GM19238 (cell line): ENCODE data around the gene HPS6.

ENCODE experiments used
- DNase-seq: peaks from one replicate; pipeline ENCODE4 v3.0.0; 2011; ENCODE audit warnings: low spot score; ENCODE audit not compliant: insufficient read length

The HPS6 gene

DNA sequence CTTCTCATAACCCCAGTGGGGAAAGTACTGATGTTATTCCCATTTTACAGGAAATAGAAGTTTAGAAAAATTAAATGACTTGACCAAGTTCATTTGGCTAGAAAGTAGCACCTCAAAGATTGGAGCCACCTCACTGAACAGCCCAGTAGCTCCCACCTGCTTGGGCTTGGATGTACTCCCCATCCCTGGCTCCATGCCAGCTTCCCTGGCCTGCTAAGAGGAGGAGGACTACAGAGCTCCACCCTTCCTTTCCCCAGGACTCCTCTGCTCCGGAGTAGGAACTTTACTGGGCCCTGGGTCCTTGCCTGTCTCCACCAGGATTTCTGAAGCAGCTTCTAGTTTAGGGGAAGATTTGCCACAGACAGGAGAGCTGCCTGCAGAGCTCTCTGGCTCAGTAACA is 3.1 kb downstream of the HPS6 start:
- no peak for DNase-seq

DNA sequence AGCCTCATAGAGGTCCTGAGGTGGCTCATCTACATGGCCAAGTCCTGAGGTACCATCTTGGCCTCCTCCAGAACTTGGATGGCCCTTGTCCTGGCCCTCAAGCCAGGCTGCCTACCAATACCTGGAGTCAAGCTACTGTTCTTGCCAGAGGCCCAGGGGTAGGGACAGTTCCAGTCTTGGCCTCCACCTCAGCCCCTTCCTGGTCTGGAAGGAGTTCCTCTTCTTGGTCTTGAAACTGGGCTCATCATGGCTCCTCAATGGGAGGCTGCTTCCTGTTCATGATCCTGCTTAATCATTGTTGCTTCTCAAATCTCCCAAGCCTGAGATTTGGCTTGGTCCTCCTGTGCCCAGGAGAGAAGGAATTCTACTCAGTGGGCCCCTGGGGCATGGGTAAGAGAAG is 3.9 kb downstream of the HPS6 start:
- no peak for DNase-seq

DNA sequence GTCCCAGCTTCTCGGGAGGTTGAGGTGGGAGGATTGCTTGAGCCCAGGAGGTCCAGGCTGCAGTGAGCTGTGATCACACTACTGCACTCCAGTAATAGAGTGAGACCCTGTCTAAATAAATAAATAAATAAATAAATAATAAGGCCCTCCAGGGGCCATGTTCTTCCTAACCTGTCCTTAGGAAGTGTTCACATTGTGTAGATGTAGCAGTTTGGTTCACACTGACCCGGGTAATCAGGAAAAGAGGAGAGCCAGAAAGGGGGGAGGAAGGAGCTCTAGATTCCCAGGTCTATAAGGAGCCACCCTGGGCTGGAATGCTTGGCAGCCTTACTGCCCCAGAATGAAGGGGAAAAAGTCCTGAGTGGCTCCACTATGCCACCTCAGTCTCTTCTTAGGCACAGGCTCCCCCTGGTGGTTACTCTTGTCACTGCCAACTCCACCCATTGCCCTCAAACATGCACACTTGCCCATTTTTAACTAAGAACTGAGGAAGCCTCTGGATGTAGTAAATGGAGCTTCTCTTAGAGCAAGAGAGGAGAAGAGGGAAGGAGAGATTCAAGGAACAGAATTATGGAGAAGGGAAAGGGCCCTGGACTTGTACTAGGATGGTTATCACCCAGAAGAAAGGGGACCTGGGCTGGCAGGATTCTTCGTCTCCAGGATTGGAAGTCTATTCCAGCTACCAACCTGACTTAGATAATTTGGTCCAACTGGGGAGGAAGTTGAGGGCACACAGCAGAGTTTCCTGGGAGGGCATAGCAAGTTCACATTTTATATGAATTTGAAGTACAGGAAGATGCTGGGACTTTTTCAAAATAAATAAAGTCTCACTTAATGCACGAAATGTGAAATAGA is 7.8 kb downstream of the HPS6 start:
- peak; percentile 70 for DNase-seq

DNA sequence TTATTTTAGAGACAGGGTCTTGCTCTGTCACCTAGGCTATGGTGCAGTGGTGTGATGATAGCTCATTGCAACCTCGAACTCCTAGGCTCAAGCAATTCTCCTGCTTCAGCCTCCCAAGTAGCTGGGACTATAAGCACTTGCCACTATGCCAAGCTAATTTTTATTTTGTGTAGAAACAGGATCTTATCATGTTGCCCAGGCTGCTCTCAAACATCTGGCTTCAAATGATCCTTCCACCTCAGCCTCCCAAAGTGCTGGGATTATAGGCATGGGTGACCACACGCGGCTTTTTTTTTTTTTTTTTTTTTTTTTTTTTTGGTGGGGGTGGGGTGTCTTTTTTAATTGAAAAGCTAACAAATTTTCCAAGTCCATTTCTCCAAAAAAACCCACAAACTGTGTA is 18.4 kb downstream of the HPS6 start:
- DNase-seq: no peak

DNA sequence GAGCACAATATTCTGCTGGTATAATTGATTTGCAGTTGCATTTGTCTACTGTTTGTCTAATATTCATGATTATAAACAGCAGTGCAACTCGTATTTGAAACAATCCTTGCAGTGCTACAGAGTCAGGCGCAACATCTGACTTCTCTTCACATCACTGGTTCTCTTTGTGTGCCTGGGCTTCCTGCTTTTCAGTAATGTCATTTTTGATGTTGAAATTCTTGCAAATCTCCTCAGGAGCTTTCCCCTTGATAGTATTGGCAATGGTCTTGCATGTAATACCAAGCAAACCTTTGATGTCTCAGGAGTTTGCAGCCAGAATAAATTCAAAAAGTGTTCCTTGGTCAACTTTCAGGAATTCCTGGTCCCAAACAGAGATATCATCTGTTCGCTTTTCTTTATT is 20.2 kb downstream of the HPS6 start:
- DNase-seq: no peak

DNA sequence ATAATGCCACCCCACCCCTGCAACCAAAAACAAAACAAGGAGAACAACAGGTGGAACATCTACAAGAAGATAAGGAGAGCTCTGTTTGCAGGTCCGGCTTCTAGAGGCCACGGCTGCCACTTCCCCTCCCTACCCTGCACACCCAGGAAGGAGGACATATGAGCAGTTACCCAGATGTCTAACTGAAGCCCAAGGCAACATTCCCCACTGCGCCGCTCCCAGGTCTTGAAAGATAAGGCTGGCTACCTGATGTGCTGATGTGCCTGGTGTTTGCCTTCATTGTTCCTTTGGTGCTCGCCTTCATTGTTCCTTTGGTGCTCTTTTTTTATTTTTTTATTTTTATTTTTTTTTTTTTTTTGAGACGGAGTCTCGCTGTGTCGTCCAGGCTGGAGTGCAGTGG is 21.0 kb downstream of the HPS6 start:
- DNase-seq: no peak

DNA sequence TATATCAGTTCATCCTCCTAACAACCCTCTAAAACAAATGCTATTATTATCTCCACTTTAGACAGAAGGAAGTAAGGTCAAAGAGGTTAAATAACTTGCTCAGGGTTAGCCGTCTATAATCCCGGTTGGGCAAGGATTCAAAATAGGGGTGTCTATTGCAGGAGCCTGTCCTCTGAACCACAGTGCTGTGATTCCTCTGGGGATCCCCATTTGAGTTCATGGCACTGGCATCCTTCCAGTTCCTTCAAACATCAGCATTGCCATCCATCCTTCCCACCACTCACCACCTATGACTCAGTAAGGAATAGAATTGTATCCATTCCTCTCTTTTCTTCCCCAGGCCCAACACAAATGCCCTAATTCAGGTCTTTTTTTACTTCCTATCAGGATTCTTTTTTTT is 25.6 kb downstream of the HPS6 start:
- no peak for DNase-seq

DNA sequence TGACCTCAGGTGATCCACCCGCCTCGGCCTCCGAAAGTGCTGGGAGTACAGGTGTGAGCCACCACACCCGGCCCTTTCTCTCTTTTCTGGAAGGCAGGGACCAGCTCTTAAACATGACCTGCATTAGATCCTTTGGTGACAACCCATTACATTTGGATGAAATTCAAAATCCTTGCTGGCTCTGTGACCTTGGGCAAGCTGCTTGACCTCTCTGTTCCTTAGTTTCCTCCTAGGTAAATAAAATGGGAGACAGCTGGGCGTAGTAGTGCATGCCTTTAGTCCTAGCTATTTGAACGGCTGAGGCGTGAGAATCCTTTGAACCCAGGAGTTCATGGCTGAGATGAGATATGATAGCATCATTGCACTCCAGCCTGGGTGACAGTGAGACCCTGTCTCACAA is 31.3 kb downstream of the HPS6 start:
- DNase-seq: no peak

DNA sequence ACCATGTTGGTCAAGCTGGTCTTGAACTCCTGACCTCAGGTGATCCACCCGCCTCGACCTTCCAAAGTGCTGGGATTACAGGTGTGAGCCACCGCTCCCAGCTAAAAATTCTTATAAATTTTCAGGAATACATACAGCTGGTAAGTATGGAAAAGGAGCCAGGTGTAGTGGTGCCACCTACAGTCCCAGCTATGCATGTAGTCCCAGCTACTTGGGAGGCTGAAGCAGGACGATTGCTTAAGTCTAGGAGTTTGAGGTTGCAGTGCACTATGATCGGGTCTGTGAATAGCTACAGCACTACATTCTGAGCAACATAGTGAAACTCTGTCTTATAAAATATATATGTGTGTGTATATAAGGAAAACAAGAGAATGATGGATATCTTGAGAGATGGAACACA is 36.0 kb downstream of the HPS6 start:
- DNase-seq: no peak

DNA sequence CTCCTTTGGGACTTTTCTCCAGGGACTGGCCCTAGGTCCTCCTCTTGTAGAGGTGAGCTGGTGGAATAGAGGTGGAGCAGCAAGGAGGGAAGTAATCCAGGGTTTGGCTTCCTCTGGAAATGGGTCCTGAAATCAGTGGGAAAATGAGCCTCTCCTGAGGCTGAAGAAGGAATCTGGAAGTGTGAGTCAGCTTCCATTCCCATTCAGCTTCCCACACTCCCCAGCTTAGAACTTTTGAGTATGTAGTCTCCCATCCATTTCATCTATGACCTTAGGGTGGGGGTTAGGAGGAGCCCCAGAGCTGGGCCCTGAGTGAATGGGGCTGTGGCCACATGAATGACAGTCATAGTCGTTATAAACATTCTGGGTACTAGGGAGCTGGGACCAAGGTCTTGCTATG is 37.3 kb downstream of the HPS6 start:
- no peak for DNase-seq

DNA sequence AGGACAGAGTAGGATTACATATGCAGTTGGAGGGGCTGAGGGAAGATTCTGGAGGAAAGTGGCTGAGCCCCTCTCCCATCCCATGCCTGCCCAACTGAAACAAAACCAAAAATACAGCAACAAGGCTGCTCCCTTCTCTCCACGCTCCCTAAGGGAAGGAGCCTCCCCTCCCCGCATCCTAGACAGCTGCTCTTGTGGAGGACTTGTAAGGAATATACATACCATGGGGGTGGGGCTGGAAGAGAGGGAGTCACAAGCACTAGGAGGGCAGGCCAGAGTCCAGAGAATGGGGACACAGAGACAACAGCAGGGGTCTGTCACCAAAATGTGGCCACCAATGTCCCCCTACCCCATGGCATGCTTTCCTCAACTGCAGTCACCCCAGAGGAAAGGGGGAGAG is 41.8 kb downstream of the HPS6 start:
- no peak for DNase-seq

DNA sequence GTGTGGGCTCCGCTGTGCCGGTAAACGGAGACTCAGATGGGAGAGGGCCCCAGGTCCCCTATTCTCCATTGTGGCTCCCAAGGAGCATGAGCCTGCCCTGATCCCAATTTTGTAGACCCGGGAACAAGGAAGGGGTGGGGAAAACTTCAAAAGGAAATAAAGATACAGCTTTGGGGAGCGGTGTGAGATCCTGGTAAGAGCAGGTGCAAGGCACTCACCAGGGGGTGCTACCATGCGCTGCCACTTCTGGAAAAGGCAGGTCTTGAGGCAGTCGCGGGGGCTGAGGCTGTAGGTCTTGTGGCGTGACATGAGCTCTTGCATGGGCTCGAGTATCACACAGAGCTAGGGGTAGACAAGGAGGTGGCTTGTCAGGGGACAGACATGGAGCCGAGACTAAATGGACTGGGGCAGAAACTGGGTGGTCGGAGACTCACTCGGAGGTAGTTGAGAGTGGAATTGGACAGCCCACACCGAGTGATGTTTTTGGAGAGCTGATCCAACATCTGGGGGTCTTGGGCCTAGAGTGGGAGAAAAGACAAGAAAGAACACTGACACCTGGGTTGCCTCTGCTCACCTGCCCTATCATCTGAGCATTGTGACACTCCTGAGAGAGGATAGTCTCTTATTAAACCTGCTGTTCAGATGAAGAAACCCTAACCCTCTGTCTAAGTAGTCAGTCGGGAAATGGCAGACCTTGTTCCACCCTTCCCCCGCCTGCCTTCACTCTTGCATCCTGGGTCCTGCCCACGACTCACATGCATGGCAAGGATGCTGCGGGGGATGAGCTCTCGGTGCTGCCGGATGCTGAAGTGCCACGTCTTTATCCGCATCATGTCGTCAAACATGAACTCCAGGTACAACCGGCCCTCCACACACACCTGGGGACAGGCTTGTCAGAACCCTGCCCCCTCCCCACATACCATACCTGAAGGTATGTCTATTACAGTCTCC is 44.3 kb downstream of the HPS6 start:
- no peak for DNase-seq

DNA sequence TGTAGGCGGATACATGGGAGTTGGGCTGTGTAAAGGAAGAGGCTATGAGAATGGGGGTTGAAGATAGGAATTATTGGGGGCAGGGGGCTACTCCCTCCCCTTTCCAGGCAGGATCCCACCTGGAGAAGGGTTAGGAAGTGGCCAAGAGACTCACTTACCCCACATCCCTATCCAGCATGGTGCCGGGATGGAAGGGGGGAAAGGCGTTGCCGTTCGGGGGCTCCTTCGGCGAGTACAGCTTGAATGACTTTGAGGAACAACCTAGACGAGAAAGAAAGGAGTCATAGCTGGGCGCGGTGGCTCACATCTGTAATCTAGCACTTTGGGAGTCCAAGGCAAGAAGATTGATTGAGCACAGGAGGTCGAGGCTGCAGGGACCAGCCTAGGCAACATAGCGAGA is 46.1 kb downstream of the HPS6 start:
- DNase-seq: no peak

DNA sequence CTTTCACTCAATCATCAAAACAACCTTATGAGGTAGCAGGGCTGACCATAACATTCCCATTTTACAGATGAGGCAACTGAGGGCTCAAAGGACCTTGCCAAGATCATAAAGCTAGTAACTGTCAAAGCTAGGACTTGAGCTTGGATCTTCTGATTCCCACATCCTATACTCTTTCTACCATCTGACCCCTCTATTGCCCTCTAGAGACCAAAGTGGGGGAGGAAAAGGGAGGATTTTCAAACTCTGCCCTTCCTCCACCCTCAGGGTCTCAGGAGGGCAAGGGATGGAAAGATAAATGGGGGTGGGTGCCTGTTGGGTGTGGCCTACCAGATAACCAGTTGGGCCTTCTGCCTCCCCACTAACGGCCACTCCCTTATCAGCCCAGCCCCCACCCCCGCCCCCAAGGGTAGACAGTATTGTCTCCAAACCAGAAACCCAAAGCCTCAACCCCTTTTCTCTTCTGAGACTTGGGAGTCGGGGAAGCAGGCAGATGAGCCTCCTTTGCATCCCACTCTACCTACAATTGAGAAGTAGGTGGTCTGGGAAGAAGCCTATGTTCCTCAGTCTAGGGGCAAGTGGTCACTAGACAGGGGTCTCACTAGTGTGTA is 47.2 kb downstream of the HPS6 start:
- no peak for DNase-seq

DNA sequence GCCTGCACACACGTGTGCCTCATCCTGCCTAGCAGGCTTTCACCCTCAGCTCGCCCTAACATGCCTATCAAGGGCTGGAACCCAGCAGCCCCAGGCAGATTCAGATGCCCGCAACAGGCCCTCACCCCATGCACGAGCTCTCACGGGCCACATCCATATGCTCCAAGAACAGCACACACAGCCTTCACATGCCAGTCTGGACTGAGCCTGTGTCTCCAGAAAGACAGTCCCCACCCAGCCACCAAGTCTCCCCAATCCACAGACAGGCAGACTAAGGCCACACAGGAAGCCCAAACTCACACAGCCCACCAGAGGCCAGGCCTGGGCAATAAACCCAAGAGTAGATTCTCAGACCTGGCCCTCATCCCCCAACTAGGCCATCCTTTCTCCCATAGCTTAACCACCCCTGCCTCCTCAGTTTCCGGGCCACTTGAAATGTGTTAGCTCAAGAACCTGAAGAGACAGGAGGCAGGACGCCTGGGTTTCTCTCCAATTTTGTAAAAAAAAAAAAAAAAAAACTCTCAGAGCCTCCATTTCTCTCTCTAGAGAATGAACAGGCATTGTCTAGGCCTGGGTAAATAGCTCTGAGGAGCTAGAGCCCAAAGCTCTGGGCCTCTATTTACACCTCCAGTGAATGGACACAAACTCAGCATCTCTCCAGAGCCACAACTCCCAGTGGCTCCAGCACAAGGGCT is 48.3 kb downstream of the HPS6 start:
- no peak for DNase-seq

DNA sequence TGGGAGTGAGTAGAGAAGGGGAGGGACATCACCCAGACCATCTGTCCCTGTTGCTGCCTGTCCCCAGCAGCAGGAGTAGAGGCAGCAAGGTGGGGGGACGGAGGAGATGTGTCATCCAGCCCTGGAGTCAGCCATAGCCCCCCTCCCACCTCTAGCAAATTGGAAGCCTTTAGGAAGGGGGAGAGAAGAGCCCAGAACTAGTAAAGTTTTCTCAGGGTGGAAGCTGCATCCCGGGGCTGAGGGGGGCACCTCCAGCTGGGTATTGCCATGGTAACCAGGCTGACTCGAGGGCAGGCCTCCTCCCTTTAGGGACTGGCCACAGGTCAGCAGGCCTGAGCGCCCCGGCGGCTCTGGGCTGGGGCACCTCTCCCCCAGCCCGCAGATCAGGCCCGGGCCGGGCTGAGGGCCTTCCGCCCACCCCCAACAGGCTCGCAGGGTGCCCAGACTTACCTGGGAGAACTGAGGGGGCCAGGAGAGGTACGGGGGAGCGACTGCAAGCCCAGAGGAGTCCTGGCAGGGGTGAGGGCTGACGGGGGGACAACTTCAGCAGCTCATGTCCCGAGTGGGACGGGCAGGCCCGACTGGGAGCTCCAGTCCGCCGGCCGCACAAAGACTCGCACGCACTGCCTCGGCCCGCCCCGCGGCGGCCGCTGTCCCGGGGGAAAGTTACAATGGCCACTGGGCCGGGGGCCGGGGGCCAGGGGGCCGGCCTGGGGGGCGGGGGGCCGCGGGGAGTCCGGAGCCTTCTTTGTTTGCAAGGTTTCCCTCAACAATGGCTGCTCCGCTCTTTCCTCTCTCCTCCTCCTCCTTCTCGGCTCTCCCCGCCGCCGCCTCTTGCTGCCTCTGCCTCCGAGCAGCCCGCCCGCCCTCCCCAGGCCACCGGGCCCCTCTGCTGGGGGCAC is 49.1 kb downstream of the HPS6 start:
- DNase-seq: no peak

DNA sequence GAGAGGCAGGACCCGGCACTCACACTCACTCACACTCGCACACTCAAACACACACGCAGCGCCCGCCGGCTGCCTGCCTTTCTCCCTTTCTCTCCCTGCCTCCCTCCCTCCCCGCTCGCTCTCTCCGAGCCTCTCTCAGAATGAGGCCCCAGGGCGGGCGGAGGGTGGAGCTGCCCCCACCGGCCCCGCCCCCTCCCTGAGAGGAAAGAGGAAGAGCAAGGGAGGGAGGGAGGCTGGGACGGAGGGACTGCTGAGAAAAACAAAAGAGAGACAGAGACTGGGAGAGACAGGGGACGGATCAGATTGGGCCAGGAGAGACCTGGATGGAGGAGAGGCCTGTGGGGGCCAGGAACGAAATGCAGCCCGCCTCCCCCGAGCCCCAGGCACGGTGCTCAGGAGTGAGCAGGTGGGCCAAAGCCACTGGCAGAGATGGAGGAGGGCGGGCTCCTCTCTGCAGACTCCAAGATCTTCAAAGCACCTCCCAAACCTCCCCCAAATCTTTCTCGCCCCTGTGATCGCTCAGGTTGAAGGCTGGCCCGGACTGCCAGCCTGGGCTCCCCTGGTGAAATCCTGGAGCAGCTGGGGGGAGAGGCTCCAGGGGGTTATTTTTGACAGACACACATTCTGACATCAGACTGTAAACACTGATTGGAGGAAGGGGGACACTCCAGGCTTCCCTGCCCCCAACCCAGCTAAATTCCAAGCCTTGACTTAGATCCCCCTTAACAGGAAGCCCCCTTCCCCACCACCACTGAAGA is 49.9 kb downstream of the HPS6 start:
- peak; percentile 84 for DNase-seq

DNA sequence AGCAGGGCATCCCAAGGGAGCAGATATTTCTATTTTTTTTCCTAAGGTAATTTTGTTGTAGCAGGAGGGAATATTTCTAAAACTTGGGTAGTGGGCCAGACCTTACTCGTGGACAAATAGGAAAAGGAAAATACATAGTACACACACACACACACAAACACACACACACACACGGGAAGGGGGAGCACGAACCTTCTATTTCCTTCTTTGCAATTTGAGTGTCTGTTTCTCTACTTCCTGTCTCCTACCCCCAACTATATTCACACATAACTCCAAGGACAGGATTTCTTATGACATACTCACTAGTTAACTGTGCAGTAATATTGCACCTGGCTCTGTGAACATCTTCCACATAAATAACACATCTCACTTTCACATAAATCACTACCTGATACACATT is 50.6 kb downstream of the HPS6 start:
- no peak for DNase-seq

DNA sequence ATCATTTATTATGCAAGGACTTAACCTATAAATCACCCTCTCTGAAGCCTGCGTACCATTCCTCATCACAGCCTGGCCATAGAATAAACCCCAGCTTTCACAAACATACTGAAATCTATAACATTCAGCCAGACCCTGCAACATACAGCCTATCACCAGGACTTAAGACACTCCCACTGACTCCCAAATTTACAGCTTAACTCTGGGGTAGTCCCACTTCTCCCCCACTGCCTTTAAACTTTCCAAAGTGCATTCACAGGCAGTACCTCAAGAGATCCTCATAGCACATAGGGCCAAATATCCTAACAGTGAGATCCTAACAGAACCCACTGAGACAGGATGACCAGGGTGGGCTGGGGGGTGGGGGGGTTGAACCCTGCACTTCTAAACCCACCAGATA is 51.5 kb downstream of the HPS6 start:
- no peak for DNase-seq
